CD14-positive monocyte (primary cell): ENCODE data around the gene ST8SIA6. TPM values are rescaled to one million over a fixed set of nuclear protein-coding genes. Genes with fewer than 3 reads are reported as not detected.

Experiments
- DNase-seq, 3 donors: peaks; one replicate each; pipeline ENCODE4 v3.0.0-alpha.2; 2011 to 2022
- H2AFZ ChIP-seq: 2 replicates; pipeline ENCODE4 v1.6.0; 2012; ENCODE audit warnings: mild to moderate bottlenecking, low read depth, low read length, inconsistent platforms; ENCODE audit not compliant: insufficient read depth, poor library complexity, severe bottlenecking
- H3K27ac ChIP-seq, 2 donors: 1 replicate in 1 of 2; 2 replicates in 1 of 2; pipeline ENCODE4 v1.5.1; 2012 to 2013; ENCODE audit warnings: low read length in 2 of 2, control low read depth in 1 of 2, inconsistent platforms in 1 of 2, low read depth in 1 of 2, mild to moderate bottlenecking in 1 of 2
- H3K27me3 ChIP-seq, 2 donors: one replicate each; pipeline versions ENCODE4 v1.6.0 to v1.6.1; 2011 to 2013; ENCODE audit warnings: low read length in 2 of 2; ENCODE audit not compliant: control insufficient read depth in 2 of 2, insufficient read depth in 2 of 2
- H3K36me3 ChIP-seq, 2 donors: replicated peaks in 1 of 2; 1 replicate in 1 of 2; 2 replicates in 1 of 2; pipeline versions ENCODE4 v1.5.1 to v1.6.1; 2012 to 2013; ENCODE audit warnings: low read length in 2 of 2, control low read depth in 1 of 2, inconsistent platforms in 1 of 2, mild to moderate bottlenecking in 1 of 2; ENCODE audit not compliant: insufficient read depth in 2 of 2, control insufficient read depth in 1 of 2
- H3K4me1 ChIP-seq, 2 donors: 1 replicate in 1 of 2; 2 replicates in 1 of 2; pipeline versions ENCODE4 v1.5.1 to v1.6.1; 2012 to 2013; ENCODE audit warnings: low read length in 2 of 2, control low read depth in 1 of 2, inconsistent platforms in 1 of 2, mild to moderate bottlenecking in 1 of 2, moderate library complexity in 1 of 2; ENCODE audit not compliant: insufficient read depth in 2 of 2, control insufficient read depth in 1 of 2
- H3K4me2 ChIP-seq: replicated peaks from 2 replicates; pipeline ENCODE3; 2012; ENCODE audit warnings: low read length, moderate library complexity, mild to moderate bottlenecking; ENCODE audit not compliant: poor library complexity, severe bottlenecking; ENCODE audit errors: extremely low read depth
- H3K4me3 ChIP-seq, 3 experiments: fragments of 200-600 bp in 1 of 3; sonication (generic) in 1 of 3; replicated peaks in 1 of 3; 1 replicate in 2 of 3; 2 replicates in 1 of 3; pipeline ENCODE4 v1.5.1; 2011 to 2013; ENCODE audit warnings: low read length in 3 of 3, mild to moderate bottlenecking in 3 of 3, control low read depth in 2 of 3, low read depth in 2 of 3, inconsistent platforms in 1 of 3, moderate library complexity in 1 of 3
- H3K79me2 ChIP-seq: 2 replicates; pipeline ENCODE4 v1.6.0; 2012; ENCODE audit warnings: mild to moderate bottlenecking, control low read depth, inconsistent platforms, low read length, moderate library complexity; ENCODE audit not compliant: insufficient read depth
- H3K9ac ChIP-seq: 2 replicates; pipeline ENCODE4 v1.6.0; 2017; ENCODE audit warnings: low read length, mild to moderate bottlenecking; ENCODE audit not compliant: insufficient read depth, poor library complexity, severe bottlenecking
- H3K9me3 ChIP-seq, 2 donors: replicated peaks in 1 of 2; 1 replicate in 1 of 2; 2 replicates in 1 of 2; pipeline versions ENCODE4 v1.5.1 to v1.6.1; 2012 to 2013; ENCODE audit warnings: low read length in 2 of 2, control low read depth in 1 of 2; ENCODE audit not compliant: control insufficient read depth in 1 of 2, insufficient read depth in 1 of 2
- H4K20me1 ChIP-seq: 2 replicates; pipeline ENCODE4 v1.6.0; 2012; ENCODE audit warnings: mild to moderate bottlenecking, low read length, control low read depth, moderate library complexity; ENCODE audit not compliant: insufficient read depth
- H3K27ac Mint-ChIP-seq, 7 donors: one replicate each; pipeline ENCODE4 v1.8.0; 2020; ENCODE audit warnings: mild to moderate bottlenecking in 7 of 7, mixed read lengths in 7 of 7, moderate library complexity in 6 of 7, inconsistent platforms in 2 of 7
- H3K27me3 Mint-ChIP-seq, 3 donors: one replicate each; pipeline ENCODE4 v1.8.0; 2021 to 2022; ENCODE audit warnings: low read depth in 3 of 3, mild to moderate bottlenecking in 3 of 3, mixed read lengths in 3 of 3, moderate library complexity in 3 of 3, inconsistent platforms in 1 of 3
- H3K36me3 Mint-ChIP-seq, 2 donors: one replicate each; pipeline ENCODE4 v1.8.0; 2020; ENCODE audit warnings: mixed read lengths in 2 of 2, inconsistent platforms in 1 of 2, mild to moderate bottlenecking in 1 of 2
- H3K4me1 Mint-ChIP-seq: one replicate; pipeline ENCODE4 v1.8.0; 2020; ENCODE audit warnings: mild to moderate bottlenecking, mixed read lengths
- H3K4me3 Mint-ChIP-seq, 2 donors: one replicate each; pipeline ENCODE4 v1.8.0; 2020; ENCODE audit warnings: mild to moderate bottlenecking in 2 of 2, mixed read lengths in 2 of 2, moderate library complexity in 1 of 2
- H3K9me3 Mint-ChIP-seq, 7 donors: one replicate each; pipeline ENCODE4 v1.8.0; 2020 to 2022; ENCODE audit warnings: mixed read lengths in 7 of 7, mild to moderate bottlenecking in 6 of 7, moderate library complexity in 6 of 7, inconsistent platforms in 2 of 7
- CTCF ChIP-seq: fragments of 200-600 bp; IDR thresholded peaks from one replicate; pipeline ENCODE4 v1.8.0; 2022; ENCODE audit warnings: antibody characterized with exemption, mild to moderate bottlenecking
- WGBS: methylation state at CpG from one replicate; pipeline ENCODE4 v1.1.5; 2013; ENCODE audit warnings: missing lambda C conversion rate; ENCODE audit not compliant: insufficient coverage; 5-methylcytosine and 5-hydroxymethylcytosine counted together
- intact Hi-C, 2 donors: fragments of 100-400 bp; cut with micrococcal nuclease; formaldehyde crosslinking; loops; one replicate each; pipeline versions ENCODE4 v1.15.0 to v1.15.1; 2023
- polyA plus RNA-seq, 3 donors: library from polyadenylated mRNA; depleted of rRNA in 1 of 3; unstranded in 2 of 3; stranded (reverse) in 1 of 3; fragments of 300-500 nt in 2 of 3; fragments of >200 nt in 1 of 3; fragmentation: Illumina TruSeq in 2 of 3; gene quantifications; 1 replicate in 2 of 3; 2 replicates in 1 of 3; pipeline ENCODE4 v1.2.3, GENCODE V29; 2012 to 2021

Gene ST8SIA6
- polyA plus RNA-seq, 3 donors = 0.11 TPM; not detected in 2

GRCh38 chr10:17335065-17335464, 119.3 kb downstream of the ST8SIA6 start:
- Mint-ChIP-seq H3K4me3 (no peak overlapping the region), H3K27me3 (no peaks in the 10 kb centered on the region), H3K4me1 (peaks cover 4% of the 10 kb centered on the region), H3K9me3 (peaks cover 2 to 16% (median 10%) of the 10 kb centered on the region in 7 donors), H3K36me3 (no peaks in the 10 kb centered on the region), H3K27ac (no peak overlapping the region)
- H3K9me3 ChIP-seq = peaks cover 4% of the 10 kb centered on the region in 2 donors
- H3K4me2 ChIP-seq = no peak overlapping the region
- WGBS = no CpG with 5 or more reads among the region's 2 CpGs
- intact Hi-C loops = no loop called here
- H3K27me3 ChIP-seq = no peaks in the 10 kb centered on the region
- no peak for DNase-seq
- no peaks in the 10 kb centered on the region for H4K20me1 ChIP-seq
- H3K36me3 ChIP-seq = no peaks in the 10 kb centered on the region
- H3K4me3 ChIP-seq = no peak overlapping the region
- TF ChIP-seq CTCF = no peak
- no peaks in the 10 kb centered on the region for H3K4me1 ChIP-seq
- H3K27ac ChIP-seq = no peak overlapping the region
- H2AFZ ChIP-seq = no peak overlapping the region
- H3K79me2 ChIP-seq = no peaks in the 10 kb centered on the region
- H3K9ac ChIP-seq = no peak overlapping the region

DNA sequence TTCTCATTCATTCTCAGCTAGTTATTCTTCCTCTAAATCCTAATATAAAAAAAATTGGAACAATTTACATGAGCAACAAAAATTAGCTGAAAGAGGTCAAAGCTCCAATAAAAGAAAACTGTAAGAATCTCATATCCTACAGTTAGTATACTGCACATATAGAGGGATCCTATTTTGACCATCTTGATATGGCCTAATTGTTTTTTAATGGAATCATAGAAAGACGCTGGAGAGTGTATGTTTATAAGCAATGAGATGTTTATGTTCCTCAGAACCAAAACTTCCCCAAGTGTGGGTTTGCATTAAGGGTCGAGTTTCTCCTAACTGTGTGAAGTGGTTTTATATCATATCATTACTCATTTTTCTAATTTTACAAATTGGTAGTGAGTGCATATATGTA, 123.9 kb downstream of the ST8SIA6 start:
- H3K27ac ChIP-seq = no peak overlapping the region
- Mint-ChIP-seq H3K4me3 (no peak overlapping the region), H3K4me1 (peaks cover 4% of the 10 kb centered on the region), H3K27me3 (no peaks in the 10 kb centered on the region), H3K36me3 (no peaks in the 10 kb centered on the region), H3K27ac (no peak overlapping the region), H3K9me3 (peaks cover 0 to 3% (median 0%) of the 10 kb centered on the region in 7 donors)
- 100% methylated on average over 1 of the region's 2 CpGs for WGBS
- H3K79me2 ChIP-seq = no peaks in the 10 kb centered on the region
- no peak for TF ChIP-seq CTCF
- H3K9ac ChIP-seq = no peak overlapping the region
- intact Hi-C loops = no loop called here
- H4K20me1 ChIP-seq = no peaks in the 10 kb centered on the region
- no peak overlapping the region for H3K4me2 ChIP-seq
- no peak for DNase-seq
- H3K9me3 ChIP-seq = no peaks in the 10 kb centered on the region
- no peak overlapping the region for H2AFZ ChIP-seq
- no peak overlapping the region for H3K4me3 ChIP-seq
- H3K27me3 ChIP-seq = no peaks in the 10 kb centered on the region
- no peaks in the 10 kb centered on the region for H3K36me3 ChIP-seq
- no peaks in the 10 kb centered on the region for H3K4me1 ChIP-seq
